Measurements from ENCODE around the gene AIMP2.
"Not testable (repeated sequence)": the region's sequence is repeated elsewhere in the genome, so short reads cannot be mapped to it uniquely, and the experiment has no call there.

AIMP2 gene

DNA sequence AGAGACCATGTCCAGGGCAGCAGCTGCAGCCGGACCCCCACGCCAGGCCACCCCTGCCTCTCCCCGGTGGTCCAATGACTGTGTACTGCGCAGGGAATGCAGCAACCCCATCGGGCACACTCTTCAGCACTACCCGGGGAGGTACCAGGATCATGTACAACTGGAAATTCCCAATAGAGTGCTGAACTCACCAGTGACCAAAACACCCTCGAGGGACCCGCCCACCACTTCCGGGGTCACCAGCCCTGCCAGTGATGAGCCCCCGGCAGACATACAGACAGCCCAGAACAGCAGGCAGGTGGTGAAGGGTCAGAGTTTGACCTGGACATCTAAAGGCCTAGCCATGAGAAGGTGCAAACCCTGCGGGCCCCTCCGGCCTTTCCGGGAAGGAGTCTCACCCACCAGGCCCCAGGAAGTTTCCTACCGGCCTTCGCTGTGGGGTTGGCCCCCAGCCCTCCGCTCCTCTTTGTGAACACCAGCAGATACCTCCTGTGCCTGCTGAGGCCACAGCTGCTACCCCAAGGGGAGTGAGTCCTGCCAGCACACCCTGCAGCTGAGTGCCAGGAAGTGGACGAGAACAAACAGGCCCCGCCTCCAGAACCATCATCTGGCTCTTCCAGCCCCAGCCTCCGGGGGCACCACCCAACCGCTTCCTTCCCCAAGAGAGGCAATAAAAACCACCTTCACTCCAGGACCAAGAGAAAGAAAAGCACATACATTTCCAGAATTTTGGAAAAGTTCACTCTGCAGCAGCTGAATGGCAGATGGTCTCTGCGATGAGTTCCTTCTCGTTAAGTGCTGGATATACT lies 17.1 kb downstream of the AIMP2 start:
- peak; percentile 41 for DNase-seq (ENCODE audit: low read depth, low spot score)

GRCh38 chr7:6026820-6027311 lies 17.8 kb downstream of the AIMP2 start:
- DNase-seq (ENCODE audit: low read depth, low spot score): no peak

GRCh38 chr7:6027806-6028365 lies 18.8 kb downstream of the AIMP2 start:
- DNase-seq (ENCODE audit: low read depth, low spot score): no peak

GRCh38 chr7:6028563-6028962 lies 19.5 kb downstream of the AIMP2 start:
- no peak for DNase-seq (ENCODE audit: low read depth, low spot score)

DNA sequence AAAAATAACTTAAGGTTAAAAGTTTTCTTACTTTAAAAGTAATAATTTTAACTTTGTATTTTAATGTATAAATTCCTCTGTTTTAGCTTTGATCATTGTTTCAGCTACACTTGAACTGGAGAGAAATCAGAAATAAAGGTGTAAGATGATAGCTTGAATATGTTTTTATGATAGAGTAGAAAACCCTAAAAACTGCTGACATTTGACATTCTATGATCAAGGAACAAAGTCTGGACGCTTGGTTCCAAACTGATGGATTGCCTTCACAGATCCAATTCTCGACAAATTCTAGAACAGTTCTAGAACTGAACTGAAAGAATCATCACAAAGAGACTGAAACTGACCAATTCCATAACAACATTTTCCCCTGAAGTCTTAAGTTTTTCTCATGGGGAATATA lies 21.9 kb downstream of the AIMP2 start, which contains the start of gene ANKRD61:
Gene ANKRD61 (plus strand): TSS at position 389 of the 400 bp plus-strand sequence. CDS start 0 bp downstream, at position 389.
- no peak for DNase-seq (ENCODE audit: low read depth, low spot score)

- no peak for DNase-seq (ENCODE audit: low read depth, low spot score)
These were observed 22.5 kb downstream of the AIMP2 start for GRCh38 chr7:6031567-6031966.

- DNase-seq (ENCODE audit: low read depth, low spot score): no peak
These were observed 23.1 kb downstream of the AIMP2 start for GRCh38 chr7:6032167-6032566.

GRCh38 chr7:6032641-6033040 lies 23.6 kb downstream of the AIMP2 start:
- DNase-seq (ENCODE audit: low read depth, low spot score): no peak

DNA sequence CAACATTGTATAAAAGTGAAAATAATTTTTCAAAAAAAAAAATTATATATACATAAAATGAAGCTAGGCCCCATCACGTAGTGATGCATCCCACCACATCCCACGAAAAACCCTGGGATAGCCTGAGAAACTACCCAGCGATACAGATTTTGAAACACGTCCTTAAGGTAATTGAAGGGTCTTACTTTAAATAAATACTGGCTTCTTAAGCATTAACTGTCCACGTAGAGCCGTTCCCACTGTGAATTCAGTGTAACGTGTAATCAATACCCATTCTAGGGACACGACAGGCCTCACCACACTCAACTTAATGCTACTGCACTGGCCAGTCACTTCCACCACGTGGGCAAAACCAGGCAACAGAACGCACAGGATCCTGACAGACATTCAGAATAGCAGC lies 26.1 kb downstream of the AIMP2 start:
- DNase-seq (ENCODE audit: low read depth, low spot score): no peak

GRCh38 chr7:6035686-6036085 lies 26.6 kb downstream of the AIMP2 start:
- DNase-seq (ENCODE audit: low read depth, low spot score): no peak

DNA sequence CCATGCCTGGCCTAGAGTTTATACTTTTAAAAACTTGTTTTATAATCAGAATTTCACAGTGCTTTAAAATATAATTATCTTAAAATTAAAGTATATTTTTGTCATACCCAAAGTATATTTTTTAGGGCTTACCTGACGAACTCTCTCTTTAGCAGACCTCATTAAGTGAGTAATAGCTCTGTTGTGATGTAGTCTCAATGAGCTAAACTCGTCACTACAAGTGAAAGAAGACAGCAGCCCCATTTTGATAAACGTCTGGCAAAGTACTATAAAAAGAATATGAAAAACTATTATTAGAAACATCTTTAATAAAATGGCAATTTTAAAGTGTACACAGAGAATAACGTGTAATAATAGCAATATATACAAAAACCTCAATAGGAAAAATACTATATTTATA lies 40.7 kb downstream of the AIMP2 start:
- DNase-seq (ENCODE audit: low read depth, low spot score): no peak

- not testable (repeated sequence) for DNase-seq (ENCODE audit: low read depth, low spot score)
These were observed 42.1 kb downstream of the AIMP2 start for GRCh38 chr7:6051185-6051584.

DNA sequence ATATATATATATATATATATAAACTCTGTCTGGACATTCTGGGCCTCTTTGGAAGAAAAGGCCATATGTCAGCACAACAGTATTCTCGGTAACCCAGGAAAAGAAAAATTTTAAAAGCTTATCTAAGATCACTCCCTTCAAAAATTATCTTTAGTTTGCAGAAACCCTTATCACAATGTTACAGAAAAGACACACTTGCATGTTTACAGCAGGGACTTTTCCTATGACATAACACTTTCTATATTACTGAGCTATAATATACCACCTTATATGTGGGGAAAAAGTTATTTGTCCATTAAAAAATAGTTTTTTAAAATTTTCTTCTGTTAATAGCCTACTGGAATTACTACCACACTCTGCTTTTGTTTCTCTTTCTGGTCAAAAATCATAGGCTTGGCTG lies 47.5 kb downstream of the AIMP2 start:
- DNase-seq (ENCODE audit: low read depth, low spot score): no peak

DNA sequence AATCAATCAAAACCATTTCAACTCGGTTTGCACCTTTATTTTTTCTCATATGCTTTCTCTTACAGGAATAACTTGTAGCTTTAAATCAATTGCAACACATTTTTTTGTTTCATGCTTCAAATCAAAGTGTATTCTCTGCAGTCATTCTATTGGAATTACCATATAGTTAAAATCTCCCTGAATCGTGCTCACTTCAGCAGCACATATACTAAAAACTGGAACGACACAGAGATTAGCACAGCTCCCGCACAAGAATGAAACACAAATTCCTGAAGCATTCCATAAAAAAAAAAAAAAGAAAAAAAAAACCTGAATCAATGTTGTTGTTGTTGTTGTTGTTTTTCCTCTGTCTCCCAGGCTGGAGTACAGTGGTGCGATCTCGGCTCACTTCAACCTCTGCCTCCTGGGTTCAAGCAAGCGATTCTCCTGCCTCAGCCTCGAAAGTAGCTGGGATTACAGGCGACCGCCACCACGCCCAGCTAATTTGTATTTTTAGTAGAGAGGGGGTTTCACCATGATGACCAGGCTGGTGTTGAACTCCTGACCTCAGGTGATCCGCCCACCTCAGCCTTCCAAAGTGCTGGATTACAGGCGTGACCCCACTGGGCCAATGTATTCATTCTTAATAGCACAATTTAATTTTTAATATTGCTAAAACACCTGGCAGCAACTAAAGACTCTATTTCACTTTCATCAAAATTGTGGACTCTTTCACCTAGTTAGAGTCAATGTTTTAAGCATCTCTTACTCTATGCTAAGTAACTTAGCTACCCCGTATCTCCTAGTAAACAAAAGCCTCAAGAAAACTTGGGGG lies 48.5 kb downstream of the AIMP2 start:
- no peak for DNase-seq (ENCODE audit: low read depth, low spot score)

DNA sequence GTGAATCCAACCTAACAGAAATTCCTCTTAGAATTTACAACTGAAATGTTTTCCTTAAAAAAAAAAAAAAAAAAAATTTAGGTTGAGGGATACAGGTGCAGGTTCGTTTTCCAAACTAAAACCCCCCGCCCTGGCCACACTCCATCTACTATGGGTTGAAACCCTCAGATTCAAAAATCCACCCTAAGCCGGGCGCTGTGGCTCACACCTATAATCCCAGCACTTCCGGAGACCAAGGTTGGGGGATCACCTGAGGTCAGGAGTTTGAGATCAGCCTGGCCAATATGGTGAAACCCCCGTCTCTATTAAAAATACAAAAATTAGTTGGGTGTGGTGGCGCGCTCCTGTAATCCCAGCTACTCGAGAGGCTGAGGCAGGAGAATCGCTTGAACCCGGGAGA lies 50.9 kb downstream of the AIMP2 start:
- DNase-seq (ENCODE audit: low read depth, low spot score): not testable (repeated sequence)

DNA sequence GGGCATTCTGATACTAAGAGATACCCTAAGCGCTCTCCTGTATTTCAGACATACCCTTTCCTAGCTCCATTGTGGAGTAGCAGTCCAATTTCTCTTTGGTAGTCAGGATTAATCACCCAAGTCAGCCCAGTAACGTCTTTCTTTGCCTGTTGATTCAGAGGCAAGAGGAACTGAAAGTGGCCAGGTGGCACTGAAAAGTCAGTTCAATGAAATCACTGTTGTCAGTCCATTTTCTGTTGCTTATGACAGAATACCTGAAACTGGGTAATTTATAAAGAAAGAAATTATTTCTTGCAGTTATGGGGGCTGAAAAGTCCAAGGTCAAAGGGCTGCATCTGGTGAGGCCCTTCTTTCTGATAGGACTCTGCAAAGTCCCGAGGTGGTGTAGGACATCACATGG lies 62.3 kb downstream of the AIMP2 start:
- no peak for DNase-seq (ENCODE audit: low read depth, low spot score)

Measured in brain pericyte (primary cell).